DOHH2 (cell line): ENCODE data around the gene NMD3.

ENCODE experiments used
- H3F3A ChIP-seq: fragments of 200-600 bp; sonication (generic), shearing (Covaris generic); 2 replicates; pipeline ENCODE4 v1.6.0; 2016; ENCODE audit warnings: antibody characterized with exemption, mild to moderate bottlenecking; ENCODE audit not compliant: control insufficient read depth, insufficient read depth
- H3K27ac ChIP-seq: fragments of 200-600 bp; sonication (generic); 2 replicates; pipeline ENCODE4 v1.5.1; 2014; ENCODE audit warnings: low read depth, mild to moderate bottlenecking, low read length, moderate library complexity
- H3K27me3 ChIP-seq: fragments of 200-600 bp; sonication (generic); 2 replicates; pipeline ENCODE4 v1.6.1; 2014; ENCODE audit warnings: mild to moderate bottlenecking, low read length, mixed read lengths; ENCODE audit not compliant: control insufficient read depth
- H3K36me3 ChIP-seq: fragments of 200-600 bp; sonication (generic); 2 replicates; pipeline ENCODE4 v1.6.1; 2014; ENCODE audit warnings: mild to moderate bottlenecking, low read length, moderate library complexity, mixed read lengths; ENCODE audit not compliant: control insufficient read depth
- H3K4me1 ChIP-seq: fragments of 200-600 bp; sonication (generic); 2 replicates; pipeline ENCODE4 v1.6.1; 2014; ENCODE audit warnings: mild to moderate bottlenecking, low read length, mixed read lengths; ENCODE audit not compliant: control insufficient read depth
- H3K4me2 ChIP-seq: fragments of 200-600 bp; sonication (generic); 2 replicates; pipeline ENCODE4 v1.6.0; 2014; ENCODE audit warnings: mild to moderate bottlenecking, low read length, moderate library complexity
- H3K4me3 ChIP-seq: fragments of 200-600 bp; sonication (generic); 2 replicates; pipeline ENCODE4 v1.5.1; 2014; ENCODE audit warnings: mild to moderate bottlenecking, low read length, mixed read lengths
- H3K79me2 ChIP-seq: fragments of 200-600 bp; sonication (generic); 2 replicates; pipeline ENCODE4 v1.6.1; 2014; ENCODE audit warnings: mild to moderate bottlenecking, low read length, mixed read lengths; ENCODE audit not compliant: control insufficient read depth
- H3K9me2 ChIP-seq: fragments of 200-600 bp; sonication (generic); replicated peaks from 2 replicates; pipeline ENCODE4 v1.6.1; 2014; ENCODE audit warnings: mild to moderate bottlenecking, low read length, mixed read lengths; ENCODE audit not compliant: control insufficient read depth
- H3K9me3 ChIP-seq: fragments of 200-600 bp; sonication (generic); 2 replicates; pipeline ENCODE4 v1.6.1; 2014; ENCODE audit warnings: antibody characterized with exemption, low read length, mixed read lengths; ENCODE audit not compliant: control insufficient read depth, insufficient read depth
- H4K20me1 ChIP-seq: fragments of 200-600 bp; sonication (generic); 2 replicates; pipeline ENCODE4 v1.6.0; 2014; ENCODE audit warnings: low read depth, mild to moderate bottlenecking, antibody characterized with exemption, low read length, moderate library complexity; ENCODE audit not compliant: control insufficient read depth, insufficient read depth
- CTCF ChIP-seq: fragments of 200-600 bp; sonication (generic); IDR thresholded peaks from one replicate; pipeline ENCODE4 v1.5.1; 2014; ENCODE audit warnings: antibody characterized with exemption, mild to moderate bottlenecking, low read depth, low read length; ENCODE audit not compliant: poor library complexity, severe bottlenecking
- EZH2phosphoT487 ChIP-seq: fragments of 200-600 bp; sonication (generic); IDR thresholded peaks from 2 replicates; pipeline ENCODE4 v1.6.1; 2017; ENCODE audit warnings: borderline replicate concordance, mild to moderate bottlenecking, antibody characterized with exemption, low read length, moderate library complexity, mixed read lengths

Gene NMD3

DNA sequence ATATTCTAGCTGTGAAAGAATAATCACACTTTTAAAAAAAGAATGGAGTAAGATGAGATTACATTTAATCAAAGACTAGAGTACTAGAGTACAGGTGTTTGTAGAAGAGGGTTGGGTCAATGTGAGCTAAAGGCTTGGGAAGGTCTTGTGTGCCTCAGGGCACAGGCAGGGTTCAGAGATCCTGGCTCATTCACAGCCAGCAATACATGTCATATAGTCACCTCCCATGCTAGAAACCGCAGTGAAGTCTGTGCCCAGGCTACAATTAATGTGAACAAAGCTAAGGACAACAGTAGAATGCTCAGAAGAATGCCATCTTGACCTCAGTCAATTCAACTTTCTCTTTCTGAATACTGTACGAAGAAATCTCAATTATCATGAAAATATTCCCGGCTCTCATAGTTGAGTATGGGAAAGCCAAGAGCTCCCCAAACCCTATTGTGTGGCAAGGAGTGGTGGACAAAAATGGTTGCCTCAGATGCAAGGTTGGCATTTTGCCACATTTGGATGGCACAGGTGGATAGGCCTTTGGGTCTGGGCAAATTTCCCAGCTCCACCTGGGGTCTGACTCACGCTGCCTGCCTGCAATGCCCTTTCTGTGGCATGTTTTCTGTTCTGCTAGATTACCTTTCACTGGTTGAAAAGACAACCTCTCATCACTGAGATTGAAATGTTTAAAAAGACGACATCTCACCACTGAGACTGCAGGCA lies 70.2 kb downstream of the NMD3 start:
- Histone ChIP-seq H3K9me3 (no peaks in the 10 kb centered on the region), H3K4me1 (no peaks in the 10 kb centered on the region), H3K27me3 (0 out of 2 replicates have a peak, but pooled peaks cover 6% of the 10 kb centered on the region), H3K4me2 (no peak overlapping the region), H3K4me3 (no peak overlapping the region), H3K9me2 (no peaks in the 10 kb centered on the region), H3K79me2 (no peaks in the 10 kb centered on the region), H3K27ac (no peak overlapping the region), H3F3A (no peaks in the 10 kb centered on the region), H3K36me3 (no peaks in the 10 kb centered on the region), H4K20me1 (no peaks in the 10 kb centered on the region)
- no peak for TF ChIP-seq CTCF
- TF ChIP-seq EZH2phosphoT487: no peak

GRCh38 chr3:161293381-161293780 lies 72.3 kb downstream of the NMD3 start:
- no peak overlapping the region for H3K27ac ChIP-seq
- H3K27me3 ChIP-seq: 0 out of 2 replicates have a peak, but pooled peaks cover 6% of the 10 kb centered on the region
- no peak overlapping the region for H3K4me3 ChIP-seq
- H3F3A ChIP-seq: no peaks in the 10 kb centered on the region
- no peak overlapping the region for H3K4me2 ChIP-seq
- H3K79me2 ChIP-seq: no peaks in the 10 kb centered on the region
- no peaks in the 10 kb centered on the region for H3K4me1 ChIP-seq
- TF ChIP-seq EZH2phosphoT487 (no peak), CTCF (no peak)
- no peaks in the 10 kb centered on the region for H3K9me2 ChIP-seq
- no peaks in the 10 kb centered on the region for H3K36me3 ChIP-seq
- no peaks in the 10 kb centered on the region for H3K9me3 ChIP-seq
- no peaks in the 10 kb centered on the region for H4K20me1 ChIP-seq

DNA sequence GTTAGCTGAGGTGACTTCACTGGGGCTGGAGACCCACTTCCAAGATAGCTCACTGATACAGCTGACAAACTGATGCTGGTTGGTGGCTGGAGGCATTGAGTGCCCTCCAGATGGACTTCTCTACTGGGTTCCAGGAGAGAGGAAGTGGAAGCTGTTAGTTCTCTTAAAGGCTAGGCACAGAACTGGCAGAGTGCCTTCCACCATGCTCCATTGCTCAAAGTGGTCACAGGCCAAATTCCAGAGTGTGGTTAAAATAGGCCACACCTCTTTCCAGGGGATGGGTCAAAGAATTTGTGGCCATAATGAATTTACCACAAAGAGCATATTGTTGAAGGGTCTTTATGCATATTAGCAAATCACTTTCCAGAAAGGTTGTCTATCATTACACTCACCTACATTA lies 74.2 kb downstream of the NMD3 start:
- Histone ChIP-seq H3K9me2 (no peaks in the 10 kb centered on the region), H3F3A (no peaks in the 10 kb centered on the region), H3K9me3 (no peaks in the 10 kb centered on the region), H3K36me3 (no peaks in the 10 kb centered on the region), H3K4me3 (no peak overlapping the region), H4K20me1 (no peaks in the 10 kb centered on the region), H3K4me1 (no peaks in the 10 kb centered on the region), H3K79me2 (no peaks in the 10 kb centered on the region), H3K27ac (no peak overlapping the region), H3K27me3 (0 out of 2 replicates have a peak, but pooled peaks cover 6% of the 10 kb centered on the region), H3K4me2 (no peak overlapping the region)
- no peak for TF ChIP-seq EZH2phosphoT487

DNA sequence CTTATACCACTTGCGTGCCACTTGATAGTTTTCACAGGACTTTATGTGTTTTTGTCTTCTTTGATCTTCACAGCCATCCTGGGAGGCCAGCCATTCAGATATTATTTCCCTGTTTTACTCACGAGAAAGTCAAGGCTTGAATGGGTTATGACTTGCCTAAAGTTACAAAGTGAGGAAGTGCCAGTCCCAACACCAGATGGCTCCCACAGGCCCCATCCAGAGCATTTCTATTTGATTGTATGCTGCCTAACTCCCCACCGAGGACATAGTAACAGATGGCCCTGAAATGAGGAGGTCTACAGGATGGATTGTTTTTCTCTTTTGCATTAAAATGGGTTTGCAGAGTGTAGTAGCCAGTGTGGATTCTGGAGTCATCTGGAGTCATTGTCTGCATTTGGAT lies 75.7 kb downstream of the NMD3 start:
- H3K4me2 ChIP-seq: no peak overlapping the region
- TF ChIP-seq CTCF (no peak), EZH2phosphoT487 (no peak)
- H3F3A ChIP-seq: no peaks in the 10 kb centered on the region
- no peak overlapping the region for H3K4me3 ChIP-seq
- H3K9me3 ChIP-seq: no peaks in the 10 kb centered on the region
- H4K20me1 ChIP-seq: no peaks in the 10 kb centered on the region
- H3K4me1 ChIP-seq: no peaks in the 10 kb centered on the region
- no peak overlapping the region for H3K27ac ChIP-seq
- H3K36me3 ChIP-seq: no peaks in the 10 kb centered on the region
- 0 out of 2 replicates have a peak, but pooled peaks cover 6% of the 10 kb centered on the region for H3K27me3 ChIP-seq
- no peaks in the 10 kb centered on the region for H3K79me2 ChIP-seq
- no peaks in the 10 kb centered on the region for H3K9me2 ChIP-seq
